OCI-M2 (cell line): Measurements from ENCODE around the gene PDE2A.

Source experiments
- DNase-seq: peaks from one replicate; lab custom pipeline; 2025; ENCODE audit not compliant: unreplicated experiment; lab: John Stamatoyannopoulos, UW

The PDE2A gene

GRCh38 chr11:72684236-72684912 lies 10.2 kb upstream of the PDE2A start:
- DNase-seq = no peak

- no peak for DNase-seq
Measured at GRCh38 chr11:72683782-72684200, 9.6 kb upstream of the PDE2A start.

- no peak for DNase-seq
Measured at GRCh38 chr11:72682858-72683243, 8.6 kb upstream of the PDE2A start.

GRCh38 chr11:72682238-72682857 lies 8.1 kb upstream of the PDE2A start:
- no peak for DNase-seq

GRCh38 chr11:72681226-72682153 lies 7.3 kb upstream of the PDE2A start:
- no peak for DNase-seq

- no peak for DNase-seq
Measured at GRCh38 chr11:72680624-72681158, 6.5 kb upstream of the PDE2A start.

GRCh38 chr11:72679869-72680268 lies 5.6 kb upstream of the PDE2A start:
- DNase-seq = no peak

GRCh38 chr11:72678524-72678923 lies 4.3 kb upstream of the PDE2A start:
- no peak for DNase-seq

GRCh38 chr11:72676861-72677341 lies 2.7 kb upstream of the PDE2A start:
- DNase-seq = no peak

GRCh38 chr11:72675221-72675620 lies 999 bp upstream of the PDE2A start:
- no peak for DNase-seq

- DNase-seq = no peak
Measured at GRCh38 chr11:72673284-72673942, 809 bp downstream of the PDE2A start.

- DNase-seq = no peak
Measured at GRCh38 chr11:72672597-72673238, 1.5 kb downstream of the PDE2A start.

- no peak for DNase-seq
Measured at GRCh38 chr11:72671152-72672099, 2.8 kb downstream of the PDE2A start.

GRCh38 chr11:72670041-72670440 lies 4.2 kb downstream of the PDE2A start:
- DNase-seq = no peak

- DNase-seq = no peak
Measured at GRCh38 chr11:72669527-72669926, 4.7 kb downstream of the PDE2A start.

GRCh38 chr11:72668629-72669347 lies 5.4 kb downstream of the PDE2A start:
- DNase-seq = no peak

- no peak for DNase-seq
Measured at GRCh38 chr11:72665911-72666472, 8.2 kb downstream of the PDE2A start.

GRCh38 chr11:72662036-72662435 lies 12.2 kb downstream of the PDE2A start:
- no peak for DNase-seq
